Chondrocyte (in vitro differentiated cells): ENCODE measurements around the gene RRAGA. TPM values are rescaled to one million over a fixed set of nuclear protein-coding genes. Genes with fewer than 3 reads are reported as not detected.

Source experiments
- DNase-seq: peaks from one replicate; pipeline ENCODE4 v3.0.0; 2021; ENCODE audit warnings: mixed read lengths, low spot score
- H3K27ac Mint-ChIP-seq: one replicate; pipeline ENCODE4 v1.8.0; 2021; ENCODE audit warnings: mild to moderate bottlenecking, moderate library complexity, mixed read lengths; ENCODE audit not compliant: unreplicated experiment
- H3K27me3 Mint-ChIP-seq: 2 replicates; pipeline ENCODE4 v1.8.0; 2021; ENCODE audit warnings: low read depth, mixed read lengths
- H3K36me3 Mint-ChIP-seq: 2 replicates; pipeline ENCODE4 v1.8.0; 2021; ENCODE audit warnings: low read depth, mixed read lengths
- H3K4me1 Mint-ChIP-seq: 2 replicates; pipeline ENCODE4 v1.8.0; 2021; ENCODE audit warnings: low read depth, mild to moderate bottlenecking, mixed read lengths
- H3K4me3 Mint-ChIP-seq: one replicate; pipeline ENCODE4 v1.8.0; 2021; ENCODE audit warnings: mild to moderate bottlenecking, moderate library complexity, mixed read lengths; ENCODE audit not compliant: unreplicated experiment
- H3K9me3 Mint-ChIP-seq: 2 replicates; pipeline ENCODE4 v1.8.0; 2021; ENCODE audit warnings: low read depth, mixed read lengths
- total RNA-seq: library from RNA; stranded (reverse); gene quantifications from 3 replicates; pipeline ENCODE4 v1.2.1, GENCODE V29; 2021
- TF ChIP-seq, protein P1 (sequence below): fragments of 200-600 bp; sonication (generic); IDR thresholded peaks from 2 replicates; pipeline ENCODE4 v1.5.0; 2021; ENCODE audit warnings: antibody characterized with exemption, mild to moderate bottlenecking, moderate library complexity

The RRAGA gene
- total RNA-seq, 1 donor from 2014 or later, result 98.3 TPM

DNA sequence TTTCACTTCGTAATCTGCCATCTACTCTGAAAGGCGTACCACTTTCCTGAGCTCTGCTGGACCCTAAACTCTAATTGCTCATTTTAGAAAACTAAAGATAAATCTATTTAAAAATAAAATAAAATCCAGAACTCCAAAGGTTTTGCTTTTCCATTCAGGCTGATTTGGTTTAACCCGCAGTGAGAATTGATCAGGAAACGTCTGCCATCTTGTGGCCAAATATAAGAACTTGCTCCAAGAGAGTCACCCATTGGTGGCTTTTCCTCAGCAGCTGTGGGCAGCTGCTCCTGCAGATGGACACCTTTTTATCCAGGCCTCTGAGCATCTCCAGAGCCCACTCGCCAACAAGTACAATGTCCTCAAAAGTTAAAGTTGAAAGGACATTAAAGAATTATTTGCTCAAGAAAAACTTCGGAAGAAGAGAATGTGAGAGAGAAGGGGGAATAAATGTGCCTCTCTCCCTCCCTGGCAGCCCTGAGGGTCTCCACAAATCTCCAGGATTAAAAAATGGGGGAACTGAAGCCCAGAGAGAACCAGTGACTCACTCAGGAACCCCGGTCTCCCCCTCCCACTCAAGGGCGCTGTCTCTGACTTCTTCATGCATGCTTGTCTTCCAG, 20.3 kb upstream of the RRAGA start:
- Mint-ChIP-seq H3K27ac (no peak overlapping the region), H3K4me3 (no peak overlapping the region), H3K36me3 (no peaks in the 10 kb centered on the region), H3K27me3 (peaks cover 7% of the 10 kb centered on the region), H3K9me3 (no peaks in the 10 kb centered on the region), H3K4me1 (peaks cover 5% of the 10 kb centered on the region)
- no peak for DNase-seq
- TF ChIP-seq, protein P1, sequence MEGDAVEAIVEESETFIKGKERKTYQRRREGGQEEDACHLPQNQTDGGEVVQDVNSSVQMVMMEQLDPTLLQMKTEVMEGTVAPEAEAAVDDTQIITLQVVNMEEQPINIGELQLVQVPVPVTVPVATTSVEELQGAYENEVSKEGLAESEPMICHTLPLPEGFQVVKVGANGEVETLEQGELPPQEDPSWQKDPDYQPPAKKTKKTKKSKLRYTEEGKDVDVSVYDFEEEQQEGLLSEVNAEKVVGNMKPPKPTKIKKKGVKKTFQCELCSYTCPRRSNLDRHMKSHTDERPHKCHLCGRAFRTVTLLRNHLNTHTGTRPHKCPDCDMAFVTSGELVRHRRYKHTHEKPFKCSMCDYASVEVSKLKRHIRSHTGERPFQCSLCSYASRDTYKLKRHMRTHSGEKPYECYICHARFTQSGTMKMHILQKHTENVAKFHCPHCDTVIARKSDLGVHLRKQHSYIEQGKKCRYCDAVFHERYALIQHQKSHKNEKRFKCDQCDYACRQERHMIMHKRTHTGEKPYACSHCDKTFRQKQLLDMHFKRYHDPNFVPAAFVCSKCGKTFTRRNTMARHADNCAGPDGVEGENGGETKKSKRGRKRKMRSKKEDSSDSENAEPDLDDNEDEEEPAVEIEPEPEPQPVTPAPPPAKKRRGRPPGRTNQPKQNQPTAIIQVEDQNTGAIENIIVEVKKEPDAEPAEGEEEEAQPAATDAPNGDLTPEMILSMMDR, result peak; percentile 92

- Mint-ChIP-seq H3K27ac (no peak overlapping the region), H3K4me3 (no peak overlapping the region), H3K27me3 (peaks cover 5% of the 10 kb centered on the region), H3K36me3 (no peaks in the 10 kb centered on the region), H3K4me1 (no peaks in the 10 kb centered on the region), H3K9me3 (peaks cover 6% of the 10 kb centered on the region)
- DNase-seq, result no peak
- TF ChIP-seq, protein P1, result no peak
Observed at GRCh38 chr9:19030899-19031298, 18.3 kb upstream of the RRAGA start.

DNA sequence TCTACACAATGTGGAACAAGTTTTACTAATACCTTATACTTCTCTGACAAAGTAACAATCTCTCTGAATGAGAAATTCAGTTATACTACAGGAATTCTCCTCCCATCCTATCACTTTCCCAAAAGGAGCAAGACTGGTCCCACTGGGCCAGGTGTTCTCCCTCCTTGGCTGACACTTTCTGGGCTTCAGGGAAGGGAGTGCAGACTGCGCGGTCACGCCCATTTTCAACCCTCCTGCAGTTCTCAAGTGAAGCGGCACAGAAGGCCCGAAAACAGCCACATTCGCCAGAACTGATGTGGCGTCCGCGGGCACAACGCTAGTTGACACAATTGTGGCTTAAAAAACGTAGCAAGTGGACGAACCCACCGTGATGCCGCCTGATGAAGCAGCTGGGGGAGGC, 16.8 kb upstream of the RRAGA start:
- H3K4me3 Mint-ChIP-seq, result no peak overlapping the region

DNA sequence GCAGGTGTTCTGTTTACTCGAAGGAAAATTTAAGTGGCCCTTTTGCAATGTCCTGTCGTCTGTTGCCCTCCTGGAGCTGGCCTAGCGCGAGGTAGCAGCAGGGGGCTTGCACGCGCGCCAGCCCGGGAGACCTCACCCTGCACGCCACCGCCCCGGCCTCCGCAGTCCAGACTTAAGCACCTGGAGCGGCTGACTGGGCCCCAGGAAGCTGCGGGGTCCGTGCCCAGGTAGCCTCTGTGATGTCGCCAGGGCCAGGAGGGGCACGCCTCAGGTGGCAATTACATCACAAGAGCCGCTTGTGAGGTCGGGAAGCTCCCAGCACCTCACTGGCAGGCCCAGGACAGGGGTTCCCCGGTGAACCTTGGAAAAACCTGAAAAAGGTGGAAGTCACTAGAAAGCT, 16.2 kb upstream of the RRAGA start, which contains the start of gene SAXO1:
SAXO1 (minus strand) TSS at position 195 of the 400 bp plus-strand sequence. CDS start 301 bp downstream, outside the sequence.
- Mint-ChIP-seq H3K27me3 (peaks cover 5% of the 10 kb centered on the region), H3K27ac (no peak within 1 kb of the TSS), H3K4me1 (no peaks in the 10 kb centered on the region), H3K4me3 (no peak within 1 kb of the TSS), H3K9me3 (peaks cover 6% of the 10 kb centered on the region), H3K36me3 (no peaks in the 10 kb centered on the region)
- TF ChIP-seq, protein P1, result no peak
- DNase-seq, result no peak

More for the DNA sequence above, 16.8 kb upstream of the RRAGA start:
- DNase-seq, result no peak
- Mint-ChIP-seq H3K36me3 (no peaks in the 10 kb centered on the region), H3K9me3 (peaks cover 6% of the 10 kb centered on the region), H3K27me3 (peaks cover 5% of the 10 kb centered on the region), H3K4me1 (no peaks in the 10 kb centered on the region), H3K27ac (no peak overlapping the region)
- TF ChIP-seq, protein P1, result no peak

GRCh38 chr9:19036611-19037010, 12.6 kb upstream of the RRAGA start:
- TF ChIP-seq, protein P1, result peak; percentile 10
- Mint-ChIP-seq H3K27ac (no peak overlapping the region), H3K4me1 (no peaks in the 10 kb centered on the region), H3K27me3 (no peaks in the 10 kb centered on the region), H3K36me3 (no peaks in the 10 kb centered on the region), H3K9me3 (peaks cover 13% of the 10 kb centered on the region), H3K4me3 (no peak overlapping the region)
- DNase-seq, result no peak
